T-helper 9 cell (primary cell): ENCODE results near the gene MTCH1.
A peak's percentile ranks its signal among the peaks of the same experiment; 100 is the strongest.
"Not testable (repeated sequence)": the region's sequence is repeated elsewhere in the genome, so short reads cannot be mapped to it uniquely, and the experiment has no call there.

Experiments used
- DNase-seq: peaks from one replicate; pipeline ENCODE4 v3.0.0-alpha.2; 2020

MTCH1 gene

DNA sequence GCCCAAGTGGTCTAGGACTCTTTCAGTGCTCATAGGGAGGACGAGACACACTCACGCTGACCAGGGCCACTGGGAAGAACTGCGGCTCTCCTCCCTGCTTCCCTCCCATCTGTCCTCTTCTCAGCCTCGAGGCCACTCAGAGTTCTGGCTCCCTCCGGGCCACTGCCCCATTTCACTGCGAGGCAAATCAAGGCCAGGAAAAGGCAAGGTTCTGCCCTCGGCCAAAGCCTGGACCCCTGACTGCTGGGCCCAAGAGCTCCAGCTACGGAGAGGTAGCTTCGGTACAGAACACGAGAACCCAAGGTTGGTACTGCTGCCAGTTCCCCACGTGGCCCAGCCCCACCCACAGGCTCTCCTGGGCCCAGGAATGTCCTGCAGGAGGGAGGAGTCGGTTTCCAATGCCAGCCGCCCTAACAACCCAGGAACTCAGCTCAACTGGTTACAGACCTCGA lies 16.7 kb downstream of the MTCH1 start:
- no peak for DNase-seq

DNA sequence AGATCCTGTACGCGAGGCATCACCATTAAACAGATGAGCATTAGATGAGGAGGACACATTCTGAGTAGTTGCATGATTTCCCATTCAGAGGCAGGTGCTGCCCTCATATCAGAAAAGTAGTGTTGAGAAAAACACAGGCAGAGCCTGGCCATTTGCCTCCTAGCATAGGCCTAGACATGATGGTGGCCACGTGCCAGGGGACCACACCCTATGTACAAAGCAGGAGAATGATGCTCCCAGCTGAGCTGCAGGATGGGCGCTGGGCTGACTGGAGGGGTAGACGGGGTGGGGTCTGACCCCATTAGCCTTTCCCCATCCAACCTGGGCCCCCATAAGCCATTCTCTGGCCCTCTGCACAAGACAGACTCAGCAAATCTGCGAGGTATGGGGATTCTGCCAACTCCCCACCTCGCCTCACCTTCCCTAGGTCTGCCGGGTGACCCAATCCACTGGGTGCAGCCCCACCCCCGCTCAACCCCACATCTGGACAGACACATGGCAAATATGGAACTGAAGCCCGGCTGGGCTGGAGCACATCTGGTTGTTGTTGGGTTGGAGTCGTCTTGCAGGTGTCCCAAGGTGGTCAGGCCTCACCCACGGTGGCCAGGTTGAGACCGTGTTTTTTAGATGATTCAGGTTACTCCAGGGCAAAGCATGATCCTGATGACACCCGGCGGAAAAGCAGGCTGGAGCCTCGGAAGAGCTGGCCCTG lies 17.6 kb downstream of the MTCH1 start:
- DNase-seq, result no peak

DNA sequence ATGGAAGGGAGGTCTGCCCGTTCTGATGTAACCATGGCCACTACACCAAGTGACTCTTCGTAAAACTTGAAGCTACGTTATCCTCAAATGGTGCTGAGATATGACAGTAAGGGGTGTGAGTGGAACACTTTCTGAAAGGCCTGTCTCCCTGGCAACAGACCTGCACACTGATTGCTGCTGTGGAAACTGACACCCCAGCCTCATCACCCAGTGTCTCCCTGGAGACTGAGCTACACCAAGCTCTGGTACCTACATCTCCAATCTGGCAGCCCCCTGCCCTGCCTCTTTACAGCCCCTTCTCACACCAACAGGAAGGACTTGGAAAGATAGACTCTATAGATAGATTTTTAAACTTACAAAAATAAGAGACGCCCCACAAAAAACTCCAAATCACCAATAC lies 18.2 kb downstream of the MTCH1 start:
- no peak for DNase-seq

DNA sequence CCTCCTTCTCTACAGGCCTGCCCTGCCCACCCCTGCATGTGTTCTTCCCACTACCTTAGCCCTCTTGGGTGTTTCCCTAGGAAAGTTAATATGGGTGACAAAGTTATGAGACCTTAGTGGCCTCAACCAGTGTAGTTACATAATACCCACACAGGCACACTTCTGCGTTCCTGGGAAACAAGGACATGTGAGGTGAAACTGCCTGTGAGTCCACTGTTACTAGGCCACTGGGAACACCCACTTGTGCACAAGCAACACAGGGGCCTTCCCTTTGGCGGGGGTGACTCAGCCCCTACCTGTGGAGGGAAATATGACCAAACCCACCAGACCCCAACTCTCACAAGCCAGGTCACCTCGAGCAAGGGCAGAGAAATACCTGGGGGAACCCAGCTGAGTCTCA lies 18.7 kb downstream of the MTCH1 start:
- DNase-seq, result no peak

DNA sequence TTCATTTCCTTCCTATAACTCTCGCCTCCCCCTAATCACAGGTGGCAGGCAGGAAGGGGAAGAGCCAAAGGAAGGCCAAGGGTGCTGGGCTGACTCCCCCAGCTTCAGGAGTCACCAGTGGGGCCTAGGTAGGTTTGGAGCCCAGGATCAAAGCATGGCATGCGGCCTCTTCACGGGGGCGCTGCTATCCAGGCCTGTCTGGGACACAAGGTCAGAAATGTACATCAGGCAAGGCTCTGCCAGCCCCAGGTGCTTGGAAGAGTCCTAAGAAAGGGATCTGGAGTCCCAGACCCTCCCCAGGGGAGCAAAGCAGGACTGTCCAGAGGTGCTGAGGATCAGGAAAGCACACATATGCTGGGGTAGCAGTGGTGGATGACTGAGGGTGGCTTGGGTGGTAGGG lies 21.1 kb downstream of the MTCH1 start:
- DNase-seq, result no peak

DNA sequence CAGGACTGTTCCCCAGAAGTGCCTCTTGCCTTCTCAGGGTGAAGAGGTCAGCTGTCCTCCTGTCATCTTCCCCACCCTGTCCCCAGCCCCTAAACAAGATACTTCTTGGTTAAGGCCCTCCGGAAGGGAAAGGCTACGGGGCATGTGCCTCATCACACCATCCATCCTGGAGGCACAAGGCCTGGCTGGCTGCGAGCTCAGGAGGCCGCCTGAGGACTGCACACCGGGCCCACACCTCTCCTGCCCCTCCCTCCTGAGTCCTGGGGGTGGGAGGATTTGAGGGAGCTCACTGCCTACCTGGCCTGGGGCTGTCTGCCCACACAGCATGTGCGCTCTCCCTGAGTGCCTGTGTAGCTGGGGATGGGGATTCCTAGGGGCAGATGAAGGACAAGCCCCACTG lies 21.6 kb downstream of the MTCH1 start:
- DNase-seq, result no peak

DNA sequence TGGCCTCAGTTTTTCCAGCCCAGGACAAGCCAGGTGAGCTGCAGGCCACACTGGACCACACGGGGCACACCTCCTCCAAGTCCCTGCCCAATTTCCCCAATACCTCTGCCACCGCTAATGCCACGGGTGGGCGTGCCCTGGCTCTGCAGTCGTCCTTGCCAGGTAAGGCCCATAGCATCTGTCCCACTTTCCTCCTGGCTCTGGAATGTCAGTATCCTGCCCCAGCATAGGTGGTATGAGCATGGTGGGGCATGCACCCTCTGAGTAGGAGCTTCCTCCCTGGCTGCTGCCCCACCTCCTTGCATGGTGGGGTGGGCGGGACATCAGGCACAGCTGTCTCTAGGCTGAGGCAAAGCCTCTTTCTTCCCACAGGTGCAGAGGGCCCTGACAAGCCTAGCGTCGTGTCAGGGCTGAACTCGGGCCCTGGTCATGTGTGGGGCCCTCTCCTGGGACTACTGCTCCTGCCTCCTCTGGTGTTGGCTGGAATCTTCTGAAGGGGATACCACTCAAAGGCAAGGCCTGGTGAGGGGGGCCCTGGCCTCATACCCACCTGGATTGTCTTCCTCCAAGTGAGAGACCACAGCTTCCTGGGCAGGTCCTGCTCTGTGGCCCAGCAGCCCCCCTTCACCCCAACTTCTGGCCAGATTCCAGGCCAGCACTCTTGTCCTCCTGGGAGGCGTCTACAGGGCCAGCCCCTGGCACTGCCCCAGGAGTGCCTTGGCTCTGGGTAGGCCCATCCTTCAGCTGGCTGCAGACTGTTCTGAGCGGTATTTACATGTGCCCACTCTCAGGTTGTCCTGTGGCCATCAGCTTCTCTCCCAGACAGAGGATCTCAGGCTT lies 22.3 kb downstream of the MTCH1 start:
- peak; percentile 30 for DNase-seq

DNA sequence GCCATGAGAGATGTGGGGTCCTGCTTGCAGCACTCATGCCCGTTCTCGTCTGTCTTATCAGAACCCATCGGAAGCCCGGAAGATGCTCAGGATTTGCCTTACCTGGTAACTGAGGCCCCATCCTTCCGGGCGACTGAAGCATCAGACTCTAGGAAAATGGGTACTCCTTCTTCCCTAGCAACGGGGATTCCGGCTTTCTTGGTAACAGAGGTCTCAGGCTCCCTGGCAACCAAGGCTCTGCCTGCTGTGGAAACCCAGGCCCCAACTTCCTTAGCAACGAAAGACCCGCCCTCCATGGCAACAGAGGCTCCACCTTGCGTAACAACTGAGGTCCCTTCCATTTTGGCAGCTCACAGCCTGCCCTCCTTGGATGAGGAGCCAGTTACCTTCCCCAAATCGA lies 23.1 kb downstream of the MTCH1 start:
- peak; percentile 79 for DNase-seq

DNA sequence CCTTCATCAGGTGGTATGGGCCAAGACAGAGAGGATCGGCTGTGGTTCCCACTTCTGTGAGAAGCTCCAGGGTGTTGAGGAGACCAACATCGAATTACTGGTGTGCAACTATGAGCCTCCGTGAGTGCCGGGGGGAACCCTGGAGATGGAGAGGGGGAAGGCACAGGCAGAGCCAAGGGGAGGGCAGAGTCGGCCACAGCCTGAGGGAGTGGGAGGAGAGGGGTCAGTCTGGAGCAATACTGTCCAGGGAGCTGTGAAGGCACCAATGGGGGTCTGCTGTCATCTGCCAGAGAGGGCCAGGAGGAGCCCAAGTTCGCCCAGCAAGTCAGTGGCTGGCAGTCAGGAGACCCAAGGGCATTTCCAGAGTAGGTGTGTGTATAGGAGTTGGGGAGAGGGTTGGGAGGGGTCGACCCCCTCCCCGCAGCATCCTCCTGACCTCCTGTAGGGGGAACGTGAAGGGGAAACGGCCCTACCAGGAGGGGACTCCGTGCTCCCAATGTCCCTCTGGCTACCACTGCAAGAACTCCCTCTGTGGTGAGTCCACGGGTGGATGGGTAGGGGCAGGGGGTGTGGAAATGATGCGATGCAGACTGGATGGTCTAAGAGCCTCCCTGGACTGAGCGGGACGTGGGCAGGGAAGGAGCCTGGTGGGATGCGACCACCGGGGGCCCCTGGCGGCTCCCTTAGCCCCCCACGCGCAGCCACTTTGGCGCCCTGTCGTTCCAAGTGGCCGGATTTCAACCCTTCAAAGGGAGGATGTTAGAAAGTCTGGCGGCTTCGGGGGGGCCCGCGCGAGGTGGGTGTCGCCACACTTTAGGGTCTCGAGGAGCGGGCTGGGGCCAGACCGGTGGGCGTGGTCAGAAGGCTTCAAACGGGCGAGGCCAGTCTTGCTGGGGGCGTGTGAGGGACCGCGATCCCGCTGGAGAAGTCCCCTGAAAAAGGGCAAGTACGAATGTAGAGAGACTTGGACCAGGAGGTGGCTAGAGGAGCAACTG lies 24.3 kb downstream of the MTCH1 start:
- DNase-seq, result no peak

DNA sequence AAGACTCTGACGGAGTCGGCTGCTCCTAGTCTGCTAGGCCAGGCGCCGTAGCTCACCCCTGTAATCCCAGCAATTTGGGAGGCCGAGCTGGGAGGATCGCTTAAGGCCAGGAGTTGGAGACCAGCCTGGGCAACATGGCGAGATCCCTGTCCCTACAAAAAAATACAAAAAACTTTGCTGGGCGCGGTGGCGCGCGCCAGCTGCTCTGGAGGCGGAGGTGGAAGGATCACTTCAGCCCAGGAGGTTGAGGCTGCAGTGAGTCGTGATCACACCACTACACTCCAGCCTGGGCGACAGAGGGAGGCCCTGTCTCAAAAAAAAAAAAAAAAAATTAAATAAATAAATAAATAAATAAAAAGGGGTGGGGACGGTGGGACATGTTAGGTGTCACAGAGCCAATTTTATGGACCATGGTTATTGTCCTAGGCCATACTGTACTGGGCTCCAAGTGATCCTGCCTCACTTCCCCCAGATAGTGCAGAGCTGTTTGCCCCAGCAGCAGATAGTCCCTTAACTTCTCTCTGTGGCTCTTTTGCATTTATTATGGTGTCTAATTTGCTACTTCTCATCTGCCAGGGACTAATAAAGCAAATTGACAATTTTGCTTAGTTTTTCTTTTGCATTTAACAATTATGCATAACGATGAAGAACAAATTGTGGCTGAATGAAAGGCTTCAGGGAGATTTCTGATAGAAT lies 26.3 kb downstream of the MTCH1 start:
- DNase-seq, result no peak

DNA sequence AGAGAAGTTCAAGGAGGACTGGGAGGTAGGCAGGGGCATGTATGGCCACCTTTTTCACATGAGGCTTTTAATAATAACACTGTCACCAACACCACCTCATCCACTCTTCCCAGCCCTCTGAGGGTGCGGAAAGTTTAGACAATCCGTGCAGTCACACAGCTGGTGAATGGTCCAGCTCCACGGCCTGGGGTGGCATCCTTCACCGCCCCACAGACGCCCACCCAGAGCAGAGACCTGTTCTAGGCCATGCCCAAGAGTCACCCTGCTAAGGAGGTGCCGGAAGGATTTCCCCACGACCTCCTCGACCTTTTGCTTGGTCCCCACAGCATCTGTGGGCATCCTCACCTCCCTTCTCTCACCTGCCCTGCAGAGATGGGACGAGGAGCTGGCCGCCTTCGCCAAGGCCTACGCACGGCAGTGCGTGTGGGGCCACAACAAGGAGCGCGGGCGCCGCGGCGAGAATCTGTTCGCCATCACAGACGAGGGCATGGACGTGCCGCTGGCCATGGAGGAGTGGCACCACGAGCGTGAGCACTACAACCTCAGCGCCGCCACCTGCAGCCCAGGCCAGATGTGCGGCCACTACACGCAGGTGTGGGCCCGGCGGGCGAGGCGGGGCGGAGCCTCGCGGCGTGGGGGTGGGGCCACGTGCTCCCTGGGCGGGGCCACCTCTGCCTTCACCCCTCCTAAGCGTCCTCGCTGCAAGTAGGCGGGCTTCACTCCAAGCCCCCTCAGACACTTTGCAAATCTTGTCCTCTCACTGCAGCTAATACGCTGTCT lies 27.0 kb downstream of the MTCH1 start:
- DNase-seq, result no peak

DNA sequence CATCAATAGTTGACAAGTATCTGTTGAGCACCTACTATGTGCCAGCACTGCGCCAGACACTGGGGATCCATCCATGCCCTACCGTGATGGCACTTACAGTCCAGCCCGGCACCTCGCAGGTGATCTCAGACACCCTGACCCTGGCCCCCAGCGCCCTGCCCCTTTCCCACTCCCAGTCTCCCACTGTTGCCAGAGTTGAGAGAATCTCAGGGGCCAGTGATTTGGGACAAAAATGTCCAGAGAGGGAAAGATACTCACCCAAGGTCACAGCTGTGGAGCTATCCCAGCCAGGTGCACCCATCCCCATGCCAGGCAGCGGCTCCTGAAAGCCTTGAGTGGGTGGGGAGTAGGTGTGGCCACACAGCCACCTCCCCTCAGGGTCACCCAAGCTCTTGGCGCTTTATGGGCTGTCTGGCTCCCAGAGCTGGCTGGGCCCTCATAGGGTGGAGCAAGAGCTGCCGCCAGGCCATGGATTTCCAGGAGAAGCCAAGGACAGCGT lies 28.2 kb downstream of the MTCH1 start:
- DNase-seq, result no peak

DNA sequence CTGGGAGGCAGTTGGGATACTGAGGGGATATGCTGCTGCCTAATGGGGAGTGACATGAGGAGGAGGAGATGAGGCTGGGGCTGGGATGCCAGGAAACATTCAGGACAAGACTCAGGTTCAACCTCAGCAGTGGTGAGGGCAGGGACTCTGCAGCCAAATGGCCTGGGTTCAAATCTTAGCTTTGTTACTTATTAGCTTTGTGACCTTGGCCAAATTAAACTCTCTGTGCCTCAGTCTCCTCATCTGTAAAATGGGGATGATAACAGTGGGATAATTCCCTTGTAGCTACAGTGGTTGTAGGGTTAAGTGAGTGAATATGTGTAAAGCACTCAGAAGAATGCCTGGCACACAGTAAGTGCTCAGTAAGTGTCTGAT lies 29.6 kb downstream of the MTCH1 start:
- DNase-seq, result no peak

DNA sequence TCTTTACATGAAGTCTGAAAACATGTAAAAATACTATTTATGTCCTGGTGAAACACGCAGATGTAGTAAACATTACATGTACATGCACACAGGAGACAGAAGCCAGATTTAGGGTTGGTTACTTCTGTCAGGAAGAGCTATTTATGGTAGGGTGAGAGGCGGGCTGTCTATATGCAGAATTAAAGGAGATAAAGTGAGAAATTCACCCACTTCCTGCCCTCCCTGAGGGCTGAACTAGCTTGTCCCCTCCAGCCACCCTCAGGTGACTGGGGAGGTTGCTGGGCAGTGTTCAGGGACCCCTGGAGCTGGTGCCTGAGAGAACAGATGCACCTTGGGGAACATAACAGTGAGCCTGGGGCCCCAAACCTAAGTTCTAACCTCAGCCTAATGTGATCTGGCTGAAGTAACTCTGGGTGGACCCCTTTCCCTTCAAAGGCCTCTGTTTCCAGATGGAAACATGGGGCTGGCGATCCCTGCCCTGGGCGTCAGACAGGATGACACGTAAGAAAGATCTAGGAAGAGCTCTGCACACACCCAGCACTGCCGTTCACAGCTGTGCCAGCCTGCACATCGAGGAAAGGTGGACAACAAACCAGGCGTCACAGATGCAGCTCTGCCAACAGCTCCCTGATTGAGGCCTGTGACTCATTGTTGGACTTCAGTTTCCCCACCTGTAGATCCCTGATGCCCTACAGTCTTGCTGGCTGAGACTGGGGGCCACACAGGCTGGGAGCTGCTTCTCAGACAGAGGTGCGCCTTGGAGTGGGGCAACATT lies 30.1 kb downstream of the MTCH1 start:
- DNase-seq, result no peak

DNA sequence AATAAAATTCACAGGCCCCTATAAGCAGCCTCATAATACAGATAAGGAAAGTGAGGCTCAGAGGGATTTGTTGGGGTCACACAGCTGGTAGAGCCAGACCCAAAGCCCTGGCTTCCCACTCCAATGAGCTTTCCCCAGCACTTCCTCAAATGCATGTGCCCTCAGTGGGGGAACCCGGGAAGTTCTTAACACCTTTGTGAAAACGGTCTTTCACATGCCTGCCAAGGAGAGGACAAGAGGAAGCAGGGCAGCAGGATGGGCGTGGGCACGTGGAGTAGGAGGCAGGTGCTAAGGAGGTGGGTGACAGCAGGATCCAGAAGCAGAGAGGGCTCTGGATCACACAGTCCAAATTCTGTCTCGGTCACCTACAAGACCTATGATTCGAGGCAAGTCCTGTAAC lies 30.9 kb downstream of the MTCH1 start:
- DNase-seq, result no peak

DNA sequence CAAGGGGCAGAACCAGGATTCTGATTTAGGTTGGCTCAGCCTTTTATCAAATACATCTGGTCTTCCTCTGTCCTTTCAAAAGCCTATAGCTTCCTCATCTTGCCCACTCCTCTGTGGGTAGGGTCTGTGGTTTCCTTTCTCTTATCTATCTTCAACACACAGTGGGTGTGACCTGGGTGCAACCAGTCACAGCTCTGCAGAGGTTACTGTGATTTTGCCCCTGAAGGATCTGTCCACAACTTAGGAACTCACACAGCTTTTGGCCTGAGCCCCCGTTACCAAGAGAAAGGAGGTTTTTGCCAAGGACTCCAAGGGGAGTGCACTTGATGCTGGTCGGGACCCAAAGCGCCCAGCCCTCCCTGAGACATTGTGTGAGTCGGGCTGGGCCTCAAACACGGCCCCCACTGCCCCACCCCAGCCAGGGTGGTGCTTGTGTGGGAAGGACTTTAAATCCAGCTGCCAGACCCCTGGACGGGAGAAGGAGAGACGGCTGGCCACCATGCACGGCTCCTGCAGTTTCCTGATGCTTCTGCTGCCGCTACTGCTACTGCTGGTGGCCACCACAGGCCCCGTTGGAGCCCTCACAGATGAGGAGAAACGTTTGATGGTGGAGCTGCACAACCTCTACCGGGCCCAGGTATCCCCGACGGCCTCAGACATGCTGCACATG lies 31.6 kb downstream of the MTCH1 start, which contains the start of gene PI16:
Gene PI16 (plus strand): TSS at position 477 of the 670 bp plus-strand sequence. CDS start 23 bp downstream, at position 500.
- no peak for DNase-seq

DNA sequence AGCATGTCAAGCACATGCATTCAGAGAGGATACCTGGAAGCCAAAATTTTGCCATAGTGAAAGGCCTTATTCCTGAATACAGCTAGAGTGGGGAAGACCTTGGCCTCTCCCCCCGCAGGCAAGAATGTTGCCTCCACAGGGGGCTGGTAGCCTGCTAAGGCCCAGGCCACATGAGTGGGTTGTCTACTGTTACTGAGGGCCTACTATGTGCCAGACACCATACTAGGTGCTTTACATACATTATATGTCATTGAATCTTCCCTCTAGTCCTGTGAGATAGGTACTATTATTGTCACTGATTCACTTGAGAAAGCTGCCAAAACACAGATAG lies 32.1 kb downstream of the MTCH1 start:
- DNase-seq, result no peak

DNA sequence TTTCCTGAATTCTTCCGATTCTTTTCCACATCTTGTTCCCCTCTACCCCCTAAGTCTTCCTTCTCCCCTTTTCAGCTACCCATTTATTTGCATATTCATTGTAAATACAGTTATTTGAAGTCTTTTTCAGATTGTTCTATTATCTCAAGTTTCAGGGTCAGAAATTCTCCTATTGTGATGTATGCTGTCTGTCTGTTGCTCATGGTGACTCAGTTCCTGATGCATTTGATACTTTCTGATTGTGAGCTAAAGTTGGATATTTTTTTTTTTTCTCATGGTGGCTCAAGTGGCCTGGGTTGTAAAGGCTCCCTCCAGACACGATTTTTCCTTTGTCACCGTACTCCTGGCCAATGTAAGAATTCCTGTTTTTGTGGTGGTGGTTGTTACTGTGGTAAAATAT lies 36.4 kb downstream of the MTCH1 start:
- DNase-seq, result no peak

DNA sequence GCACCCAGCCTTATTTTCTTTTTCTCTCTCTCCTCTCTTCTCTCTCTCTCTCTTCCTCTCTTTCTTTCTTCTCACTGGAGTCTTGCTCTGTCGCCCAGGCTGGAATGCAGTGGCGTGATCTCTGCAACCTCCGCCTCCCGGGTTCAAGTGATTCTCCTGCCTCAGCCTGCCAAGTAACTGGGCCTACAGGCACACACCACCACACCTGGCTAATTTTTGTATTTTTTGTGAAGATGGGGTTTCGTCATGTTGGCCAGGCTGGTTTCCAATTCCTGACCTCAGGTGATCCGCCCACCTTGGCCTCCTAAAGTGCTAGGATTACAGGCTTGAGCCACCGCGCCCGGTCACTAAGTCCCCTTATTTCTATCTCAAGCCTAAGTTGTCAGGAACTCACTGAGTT lies 36.9 kb downstream of the MTCH1 start:
- DNase-seq, result not testable (repeated sequence)
